NT2/D1 (cell line): ENCODE measurements around the gene PDE6C.
"Not testable (repeated sequence)": the region's sequence is repeated elsewhere in the genome, so short reads cannot be mapped to it uniquely, and the experiment has no call there.

Source experiments
- DNase-seq: peaks from one replicate; pipeline ENCODE4 v3.0.0-alpha.2; 2011; ENCODE audit warnings: low read depth, low spot score
- H3K27me3 ChIP-seq: 2 replicates; pipeline ENCODE4 v1.6.0; 2011; ENCODE audit warnings: mild to moderate bottlenecking; ENCODE audit not compliant: insufficient read length, insufficient read depth
- H3K36me3 ChIP-seq: 2 replicates; pipeline ENCODE4 v1.6.1; 2011; ENCODE audit warnings: mild to moderate bottlenecking, low read length, mixed read lengths; ENCODE audit not compliant: insufficient read depth, insufficient read length
- H3K4me1 ChIP-seq: 2 replicates; pipeline ENCODE4 v1.5.1; 2011; ENCODE audit not compliant: insufficient read depth, insufficient read length
- H3K4me3 ChIP-seq: 2 replicates; pipeline ENCODE4 v1.5.1; 2011; ENCODE audit warnings: low read depth; ENCODE audit not compliant: insufficient read length
- H3K9ac ChIP-seq: 2 replicates; pipeline ENCODE4 v1.6.0; 2011; ENCODE audit warnings: low read depth; ENCODE audit not compliant: insufficient read length
- H3K9me3 ChIP-seq: 2 replicates; pipeline ENCODE4 v1.5.1; 2011; ENCODE audit warnings: mild to moderate bottlenecking, low read length; ENCODE audit not compliant: insufficient read depth
- SUZ12 ChIP-seq: IDR thresholded peaks from 2 replicates; pipeline ENCODE4 v1.6.1; 2011; ENCODE audit not compliant: insufficient read length, insufficient read depth; ENCODE audit errors: extremely low read depth
- YY1 ChIP-seq: IDR thresholded peaks from 2 replicates; pipeline ENCODE4 v1.6.1; 2011; ENCODE audit not compliant: insufficient read length, insufficient read depth
- ZNF274 ChIP-seq: IDR thresholded peaks from 2 replicates; pipeline ENCODE4 v1.6.1; 2011; ENCODE audit warnings: mild to moderate bottlenecking, low read depth, low read length

The PDE6C gene

DNA sequence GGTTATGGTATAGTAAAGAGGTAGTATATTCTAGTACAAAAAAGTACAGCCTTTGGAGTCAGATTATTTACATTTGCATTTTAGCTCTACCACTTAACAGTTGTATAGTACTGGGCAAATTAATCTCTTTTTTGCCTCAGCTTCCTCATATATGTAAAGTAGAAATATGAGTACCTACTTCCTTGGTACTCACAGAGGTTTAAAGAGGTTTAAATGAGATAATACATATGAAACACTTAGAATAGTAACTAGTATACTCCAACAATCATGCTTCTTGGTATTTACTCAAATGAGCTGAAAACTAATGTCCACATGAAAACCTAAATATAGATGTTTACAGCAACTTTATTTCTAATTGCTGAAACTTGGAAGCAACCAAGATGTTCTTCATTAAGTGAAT is 75.4 kb downstream of the PDE6C start:
- no peak for DNase-seq
- Histone ChIP-seq H3K36me3 (peaks cover 16% of the 10 kb centered on the region), H3K9ac (no peak overlapping the region), H3K4me3 (no peak overlapping the region), H3K9me3 (no peaks in the 10 kb centered on the region), H3K4me1 (no peaks in the 10 kb centered on the region), H3K27me3 (no peaks in the 10 kb centered on the region)
- TF ChIP-seq YY1 (no peak), ZNF274 (no peak), SUZ12 (no peak)

DNA sequence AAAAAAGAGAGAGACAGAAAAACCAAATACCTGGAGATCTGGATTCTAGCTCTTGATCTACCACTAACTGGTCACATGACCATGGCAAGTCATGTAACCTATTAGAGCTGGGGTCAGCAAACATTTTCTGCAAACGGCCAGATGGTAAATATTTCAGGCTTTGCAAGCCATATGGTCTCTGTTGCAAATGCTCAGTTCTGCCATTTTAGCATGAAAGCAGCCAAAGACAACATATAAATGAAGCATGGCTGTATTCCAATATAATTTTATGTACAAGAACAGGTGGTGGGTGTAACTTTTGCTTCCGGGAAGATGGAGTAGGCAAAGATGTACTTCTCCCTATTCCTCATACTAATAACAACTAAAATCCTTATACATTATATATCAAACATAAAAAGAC is 83.4 kb downstream of the PDE6C start:
- TF ChIP-seq SUZ12 = no peak
- TF ChIP-seq YY1 = no peak
- TF ChIP-seq ZNF274 = no peak
- Histone ChIP-seq H3K9ac (no peak overlapping the region), H3K4me1 (no peaks in the 10 kb centered on the region), H3K4me3 (no peak overlapping the region), H3K36me3 (peaks cover 47% of the 10 kb centered on the region), H3K9me3 (no peaks in the 10 kb centered on the region), H3K27me3 (no peaks in the 10 kb centered on the region)
- DNase-seq = no peak

DNA sequence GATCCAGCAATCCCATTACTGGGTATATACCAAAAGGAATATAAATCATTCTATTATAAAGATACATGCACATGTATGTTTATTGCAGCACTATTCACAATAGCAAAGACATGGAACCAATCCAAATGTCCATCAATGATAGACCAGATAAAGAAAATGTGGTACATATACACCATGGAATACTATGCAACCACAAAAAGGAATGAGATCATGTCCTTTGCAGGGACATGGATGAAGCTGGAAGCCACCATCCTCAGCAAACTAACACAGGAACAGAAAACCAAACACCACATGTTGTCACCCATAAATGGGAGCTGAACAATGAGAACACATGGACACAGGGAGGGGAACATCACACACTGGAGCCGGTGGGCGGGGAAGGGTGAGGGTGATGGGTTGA is 84.2 kb downstream of the PDE6C start:
- not testable (repeated sequence) for H3K4me3 ChIP-seq, H3K27me3 ChIP-seq, H3K4me1 ChIP-seq, H3K9ac ChIP-seq, H3K9me3 ChIP-seq, DNase-seq
- H3K36me3 ChIP-seq = peaks cover 43% of the 10 kb centered on the region

DNA sequence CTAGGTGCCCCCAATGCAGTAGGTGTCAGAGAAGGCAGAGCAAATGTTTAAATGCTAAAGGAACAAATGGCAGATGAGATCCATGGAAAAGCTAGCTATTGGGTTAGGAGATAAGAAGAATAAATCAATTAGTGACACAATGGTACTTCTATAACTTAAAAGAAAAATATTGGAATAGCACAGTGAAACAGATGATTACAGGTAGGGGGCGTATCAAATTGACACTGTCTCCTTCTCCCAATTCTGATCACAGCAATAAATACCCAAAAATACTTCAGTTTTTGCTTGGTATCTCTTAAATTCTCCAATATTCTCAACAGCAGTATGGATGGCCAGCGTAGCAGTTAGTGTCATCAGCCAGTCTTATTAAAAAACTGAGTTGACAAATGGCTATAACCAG is 84.9 kb downstream of the PDE6C start:
- Histone ChIP-seq H3K4me1 (no peaks in the 10 kb centered on the region), H3K4me3 (no peak overlapping the region), H3K36me3 (peaks cover 38% of the 10 kb centered on the region), H3K9me3 (no peaks in the 10 kb centered on the region), H3K27me3 (no peaks in the 10 kb centered on the region), H3K9ac (no peak overlapping the region)
- TF ChIP-seq SUZ12 = no peak
- TF ChIP-seq YY1 = no peak
- no peak for TF ChIP-seq ZNF274
- no peak for DNase-seq

DNA sequence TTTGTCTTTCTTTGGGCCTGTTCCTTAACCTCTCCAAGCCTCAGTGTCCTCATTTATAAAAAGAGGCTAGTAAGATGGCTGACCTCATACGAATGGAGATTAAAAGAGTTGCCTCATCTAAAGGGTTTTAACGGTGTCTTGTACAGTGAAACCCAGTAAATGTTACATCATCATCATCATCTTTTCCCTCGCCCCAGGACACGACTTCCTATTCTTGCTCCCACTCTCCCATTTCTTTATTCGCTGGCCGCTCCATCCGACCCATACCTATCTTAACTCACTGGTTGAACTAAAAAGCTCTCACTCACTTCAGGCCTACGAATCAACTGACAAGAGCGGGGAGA is 89.5 kb downstream of the PDE6C start:
- no peak for DNase-seq
- Histone ChIP-seq H3K4me3 (peak overlapping the region; percentile 71), H3K4me1 (no peaks in the 10 kb centered on the region), H3K36me3 (peaks cover 21% of the 10 kb centered on the region), H3K9ac (peak overlapping the region; percentile 85), H3K27me3 (peaks cover 12% of the 10 kb centered on the region), H3K9me3 (no peaks in the 10 kb centered on the region)
- TF ChIP-seq ZNF274 (no peak), SUZ12 (no peak), YY1 (no peak)

DNA sequence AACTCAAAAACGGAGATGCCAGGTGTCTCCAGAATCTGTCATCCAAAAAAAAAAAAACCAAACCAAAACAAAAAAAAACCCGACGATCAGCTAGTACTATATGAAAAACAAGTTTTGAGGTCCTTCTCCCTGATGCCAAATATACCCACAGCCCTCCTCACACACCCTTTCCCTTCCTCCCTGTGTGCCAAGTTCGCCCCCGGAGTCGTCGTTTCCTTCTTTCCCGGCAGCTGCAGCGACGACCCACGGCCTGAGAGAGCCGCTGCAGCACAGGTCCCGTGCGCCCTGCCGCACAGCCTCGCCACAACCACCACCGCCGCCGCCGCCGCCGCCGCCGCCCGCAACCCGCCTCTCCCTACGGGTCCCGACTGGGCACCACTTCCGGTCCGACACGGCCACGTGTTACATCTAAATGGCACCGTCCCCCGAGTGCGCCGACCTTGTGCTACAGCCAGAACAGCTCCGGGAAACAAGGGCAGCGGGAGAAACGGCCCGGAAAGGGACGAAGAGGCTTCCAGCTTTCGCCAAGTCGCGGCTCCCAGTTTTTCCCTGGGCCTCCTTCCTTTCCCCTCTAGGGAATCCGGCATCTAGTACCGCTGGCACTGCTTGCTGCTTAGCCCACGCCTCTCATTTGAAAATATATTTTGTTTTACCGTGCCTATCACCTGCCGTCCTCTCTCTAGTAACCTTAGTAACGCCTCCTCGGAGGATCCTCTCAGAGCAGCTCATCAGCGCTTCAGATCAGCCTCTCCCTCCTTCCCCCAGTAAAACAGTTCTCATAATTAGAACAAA is 90.1 kb downstream of the PDE6C start, which contains the start of gene FRA10AC1:
FRA10AC1 (minus strand) TSS at position 383 of the 792 bp plus-strand sequence. CDS start 2,486 bp downstream, outside the sequence.
- Histone ChIP-seq H3K36me3 (peaks cover 15% of the 10 kb centered on the region), H3K4me3 (peak within 1 kb of the TSS; percentile 71), H3K9me3 (no peaks in the 10 kb centered on the region), H3K9ac (peak within 1 kb of the TSS; percentile 85), H3K27me3 (peaks cover 12% of the 10 kb centered on the region), H3K4me1 (no peaks in the 10 kb centered on the region)
- TF ChIP-seq ZNF274 (no peak), SUZ12 (no peak), YY1 (no peak)
- peak; percentile 81 for DNase-seq

DNA sequence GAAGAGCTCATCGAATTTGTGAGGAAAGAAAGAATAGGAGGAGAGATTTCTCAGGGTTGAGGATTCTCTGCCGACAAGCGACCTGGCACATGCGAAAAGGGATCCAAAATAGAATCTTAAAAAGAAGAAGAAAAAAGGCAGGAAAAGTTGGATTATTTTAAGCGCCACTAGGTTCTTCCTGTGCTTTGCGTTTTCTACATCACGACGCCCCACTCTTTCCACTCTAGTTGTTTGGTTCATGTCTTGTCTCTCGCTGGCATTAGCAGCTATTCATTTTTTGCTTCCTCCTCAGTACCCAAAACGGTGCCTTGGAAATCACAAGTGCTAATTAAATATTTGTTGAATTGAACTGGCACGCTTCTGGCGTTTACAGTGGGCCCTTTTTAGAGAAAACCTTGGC is 90.7 kb downstream of the PDE6C start:
- Histone ChIP-seq H3K36me3 (peaks cover 11% of the 10 kb centered on the region), H3K27me3 (peaks cover 12% of the 10 kb centered on the region), H3K4me1 (no peaks in the 10 kb centered on the region), H3K4me3 (peak overlapping the region; percentile 71), H3K9ac (peak overlapping the region; percentile 80), H3K9me3 (no peaks in the 10 kb centered on the region)
- no peak for DNase-seq
- TF ChIP-seq ZNF274 (no peak), SUZ12 (no peak), YY1 (no peak)
